SHP77 (cell line): ENCODE measurements around the gene EIF5.

Experiments
- DNase-seq, 2 experiments: peaks; one replicate each; lab custom pipeline; 2025; lab: John Stamatoyannopoulos, UW

The EIF5 gene

DNA sequence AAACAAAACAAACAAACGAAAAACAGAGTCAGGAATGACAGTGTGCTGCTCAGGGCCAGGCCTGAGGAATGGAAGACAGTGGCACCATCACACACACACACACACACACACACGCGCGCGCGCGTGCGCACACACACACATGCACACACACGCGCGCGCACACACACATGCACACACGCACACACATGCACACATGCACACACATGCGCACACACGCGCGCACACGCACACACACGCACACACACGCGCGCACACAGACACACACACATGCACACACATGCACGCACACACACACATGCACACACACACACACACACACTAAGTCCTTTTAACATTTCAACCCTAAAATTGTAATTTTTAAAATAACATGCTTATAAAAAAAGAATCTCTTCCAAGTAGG is 38.0 kb downstream of the EIF5 start:
- no peak for DNase-seq

- DNase-seq = no peak
Observed at GRCh38 chr14:103372552-103373304, 38.7 kb downstream of the EIF5 start.

DNA sequence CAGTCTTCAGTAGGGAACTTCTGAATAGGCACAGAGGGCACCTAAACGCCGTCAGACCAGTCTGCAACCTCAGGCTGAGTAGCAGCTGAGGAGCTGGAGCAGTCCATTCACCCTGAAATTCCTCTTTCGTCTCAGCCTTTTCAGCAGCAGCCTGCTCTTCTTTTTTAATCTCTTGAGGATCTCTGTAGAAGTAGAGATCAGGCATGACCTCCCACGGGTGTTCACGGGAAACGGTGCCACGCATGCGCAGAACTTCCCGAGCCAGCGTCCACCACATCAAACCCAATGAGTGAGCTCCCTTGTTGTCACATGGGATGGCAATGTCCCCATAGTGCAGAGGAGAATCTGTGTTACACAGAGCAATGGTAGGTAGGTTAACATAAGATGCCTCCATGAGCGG is 40.1 kb downstream of the EIF5 start:
- DNase-seq = no peak

- no peak for DNase-seq
Observed at GRCh38 chr14:103377522-103378037, 43.5 kb downstream of the EIF5 start.

DNA sequence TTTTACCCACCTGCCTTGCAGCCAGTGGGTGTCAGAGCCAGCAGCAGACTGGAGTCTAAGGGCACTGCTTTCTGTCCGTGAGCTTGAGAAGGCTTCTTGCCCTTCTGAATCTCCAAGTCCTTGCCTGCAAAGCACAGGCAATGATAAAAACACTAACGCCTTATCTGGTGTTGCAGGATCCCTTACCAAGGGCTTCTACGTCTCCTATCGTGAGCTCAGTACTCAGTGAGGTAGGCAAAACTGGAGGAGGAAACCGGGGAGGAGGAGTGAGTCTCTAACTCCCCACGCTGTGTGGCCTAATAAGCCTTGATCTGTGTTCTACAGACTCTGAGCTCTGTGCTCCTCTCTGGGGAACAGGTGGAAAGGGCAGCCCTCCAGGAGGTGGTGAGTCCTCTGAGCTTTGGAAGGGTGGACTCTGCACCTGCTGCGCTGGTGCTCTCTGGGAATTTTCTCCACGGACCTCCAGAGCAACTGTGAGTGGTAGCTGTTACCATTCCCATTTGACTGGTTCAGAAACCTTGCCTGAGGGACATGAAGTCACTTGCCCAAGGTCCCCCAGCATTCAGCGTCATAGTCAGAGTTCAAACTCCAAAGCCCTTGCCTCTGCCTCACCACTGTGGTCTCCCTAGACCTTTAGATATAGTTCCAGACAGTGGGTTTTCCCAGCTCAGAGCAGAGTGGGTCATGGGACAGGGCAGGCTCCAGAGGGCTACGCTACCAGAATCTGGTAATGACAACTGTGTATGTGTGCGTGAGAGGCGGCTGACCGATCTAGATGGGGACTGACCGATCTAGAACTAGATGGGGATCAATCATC is 44.2 kb downstream of the EIF5 start:
- DNase-seq = no peak

DNA sequence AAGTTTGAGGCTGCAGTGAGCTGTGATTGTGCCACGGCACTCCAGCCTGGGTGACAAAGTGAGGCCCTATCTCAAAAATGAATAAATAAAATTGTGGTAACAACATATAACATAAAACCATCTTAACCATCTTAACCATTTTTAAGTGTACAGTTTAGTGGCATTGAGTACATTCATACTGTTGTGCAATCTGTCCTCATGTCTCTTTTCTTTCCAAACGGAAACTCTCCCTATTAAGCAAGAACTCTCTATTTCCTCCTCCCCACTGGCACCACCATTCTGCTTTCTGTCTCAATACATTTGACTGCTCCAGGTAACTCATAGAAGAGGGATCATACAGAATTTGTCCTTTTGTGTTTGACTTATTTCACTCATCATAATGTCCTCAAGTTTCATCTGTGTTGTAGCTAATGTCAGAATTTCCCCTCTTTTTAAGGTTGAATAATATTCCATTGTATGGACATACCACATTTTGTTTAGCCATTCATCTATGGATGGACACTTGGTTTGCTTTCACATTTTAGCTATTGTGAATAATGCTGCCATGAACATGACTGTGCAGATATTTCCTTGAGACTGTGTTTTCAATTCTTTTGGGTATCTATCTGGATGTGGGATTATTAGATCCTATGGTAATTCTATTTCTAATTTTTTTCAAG is 46.8 kb downstream of the EIF5 start:
- no peak for DNase-seq

DNA sequence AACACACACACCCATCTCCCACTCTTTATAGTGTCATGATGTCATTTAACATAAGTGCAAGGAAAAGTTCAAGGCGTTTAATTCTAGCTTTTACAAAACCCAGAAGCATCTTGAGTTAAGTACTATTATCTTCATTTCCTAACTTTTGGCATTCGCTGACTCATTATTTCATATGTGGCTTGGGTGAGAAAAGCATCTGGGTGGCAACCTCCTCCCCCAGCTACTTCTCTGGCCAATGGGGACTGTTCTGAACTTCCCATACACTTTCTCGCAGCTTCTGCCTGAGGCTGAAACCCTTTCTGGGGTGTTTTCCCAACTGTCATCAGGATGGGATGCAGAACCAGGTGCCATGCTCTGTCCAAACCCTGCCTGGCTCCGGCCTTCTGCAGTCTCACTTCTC is 48.3 kb downstream of the EIF5 start:
- DNase-seq = no peak

GRCh38 chr14:103384450-103385151 is 50.6 kb downstream of the EIF5 start:
- no peak for DNase-seq

GRCh38 chr14:103385152-103385928 is 51.3 kb downstream of the EIF5 start, which contains the start of gene MARK3:
MARK3 (plus strand) TSS chr14:103385415; CDS start chr14:103386030, 615 bp downstream.
- peak; percentile 92 to 96 for DNase-seq

DNA sequence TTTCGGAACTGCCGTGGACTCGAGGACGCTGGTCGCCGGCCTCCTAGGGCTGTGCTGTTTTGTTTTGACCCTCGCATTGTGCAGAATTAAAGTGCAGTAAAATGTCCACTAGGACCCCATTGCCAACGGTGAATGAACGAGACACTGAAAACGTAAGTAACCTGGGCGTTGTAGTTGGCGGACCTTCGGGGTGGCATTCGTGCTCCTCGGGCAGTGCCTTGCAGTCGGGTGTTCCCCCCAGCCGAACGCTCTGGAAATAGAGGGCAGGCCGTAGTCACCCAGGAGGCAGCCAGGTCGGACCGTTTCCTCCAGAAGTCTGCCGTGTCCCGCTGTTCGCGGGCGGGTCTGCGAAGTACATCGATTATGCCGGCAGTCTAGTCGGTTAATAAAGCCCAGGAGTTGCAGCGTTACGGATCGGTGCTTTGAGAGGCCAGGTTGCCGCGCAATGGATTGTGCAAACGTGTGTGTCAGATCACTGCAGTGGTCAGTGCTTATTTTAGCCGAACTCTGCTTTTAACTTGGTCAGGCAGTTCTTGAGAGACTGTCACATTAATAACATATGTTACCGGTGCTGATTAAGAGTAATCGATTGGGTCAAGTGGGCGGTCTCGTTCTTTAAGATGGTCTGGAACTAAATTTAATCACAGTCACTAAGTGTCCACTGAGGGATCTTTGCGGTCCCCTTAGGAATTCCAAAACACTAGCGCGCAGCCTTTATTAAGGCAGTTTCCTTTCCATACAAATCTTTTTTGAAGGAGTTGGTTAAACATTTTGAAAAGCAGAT is 52.1 kb downstream of the EIF5 start:
- DNase-seq = peak in 1 of 2 experiments; percentile 10

DNA sequence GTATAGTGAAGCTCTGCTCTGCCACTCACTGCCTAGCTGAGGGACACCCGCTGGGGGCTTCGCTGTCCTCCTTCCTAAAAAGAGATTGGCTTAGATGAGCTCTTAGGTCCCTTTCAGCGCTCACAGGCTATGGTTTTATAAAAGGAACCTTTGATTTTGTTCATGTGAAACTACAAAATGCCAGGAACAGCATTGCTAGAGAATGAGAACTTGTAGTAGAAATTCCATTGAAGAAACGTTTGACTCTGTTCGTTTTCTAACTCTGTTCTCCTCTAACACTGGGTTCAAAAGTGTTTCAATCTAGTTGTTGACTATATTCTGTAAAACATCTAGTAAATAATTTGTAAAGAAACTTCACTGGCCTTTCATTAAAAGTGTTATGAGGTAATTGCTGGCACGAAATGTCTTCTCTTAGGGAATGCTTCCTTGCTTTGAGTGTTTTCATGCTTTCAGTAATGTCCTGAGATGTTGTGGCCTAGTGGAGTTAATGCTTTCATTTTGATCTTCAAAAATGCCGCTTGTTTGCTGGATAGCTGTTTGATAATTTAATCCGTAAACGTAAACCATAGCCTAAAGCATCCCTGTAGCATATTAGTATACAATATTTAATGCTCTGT is 52.8 kb downstream of the EIF5 start:
- DNase-seq = no peak

DNA sequence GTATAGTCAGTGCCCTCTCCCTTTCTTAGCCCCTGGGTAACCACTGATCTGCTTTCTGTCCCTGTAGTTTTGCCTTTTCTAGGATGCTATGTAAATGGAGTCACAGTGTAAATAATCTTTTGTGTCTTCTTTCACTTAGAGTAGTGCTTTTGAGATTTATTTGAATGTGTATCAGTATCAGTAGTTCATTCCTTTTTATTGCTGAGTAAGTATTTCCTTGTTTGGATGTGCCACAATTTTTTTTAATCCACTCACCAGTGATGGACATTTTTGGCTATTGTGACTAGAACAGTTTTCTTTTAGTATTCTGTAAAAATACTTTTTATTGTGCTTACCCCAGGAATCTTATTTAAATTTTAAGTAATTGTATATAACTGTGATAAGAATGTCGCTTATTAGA is 54.6 kb downstream of the EIF5 start:
- no peak for DNase-seq

GRCh38 chr14:103390605-103391004 is 56.6 kb downstream of the EIF5 start:
- DNase-seq = no peak

DNA sequence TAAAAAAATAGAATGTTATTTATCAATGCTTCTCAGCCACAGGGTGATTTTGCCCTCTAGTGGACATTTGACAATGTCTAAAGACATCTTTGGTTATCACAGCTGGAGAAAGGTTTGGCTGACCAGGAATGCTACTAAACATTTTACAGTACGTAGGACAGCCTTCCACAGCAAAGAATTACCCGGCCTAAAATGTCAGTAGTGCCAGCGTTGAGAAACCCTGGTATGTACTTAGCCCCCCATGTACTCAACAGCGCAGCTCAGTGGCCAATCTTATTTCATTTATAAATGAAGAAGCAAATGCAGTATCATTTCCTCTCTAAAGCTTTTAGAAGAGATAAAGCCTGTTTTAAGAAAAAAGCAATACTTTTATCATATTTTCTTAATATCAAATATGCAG is 57.0 kb downstream of the EIF5 start:
- DNase-seq = peak in 1 of 2 experiments; percentile 33

GRCh38 chr14:103392106-103392505 is 58.1 kb downstream of the EIF5 start:
- DNase-seq = no peak

- no peak for DNase-seq
Observed at GRCh38 chr14:103392572-103392971, 58.5 kb downstream of the EIF5 start.

DNA sequence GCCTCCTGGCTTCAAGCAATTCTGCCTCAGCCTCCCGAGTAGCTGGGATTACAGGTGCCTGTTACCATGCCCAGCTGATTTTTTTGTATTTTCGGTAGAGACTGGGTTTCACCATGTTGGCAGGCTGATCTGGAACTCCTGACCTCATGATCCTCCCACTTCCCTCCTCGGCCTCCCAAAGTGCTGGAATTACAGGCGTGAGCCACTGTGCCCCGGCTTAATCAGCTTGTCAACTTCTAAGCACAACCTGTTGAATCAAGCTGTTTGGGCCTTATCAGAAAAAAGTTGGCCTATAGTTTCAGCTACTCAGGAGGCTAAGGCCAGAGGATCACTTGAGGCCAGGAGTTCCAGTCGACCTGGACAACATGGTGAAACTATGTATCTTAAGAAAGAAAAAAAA is 59.0 kb downstream of the EIF5 start:
- no peak for DNase-seq

DNA sequence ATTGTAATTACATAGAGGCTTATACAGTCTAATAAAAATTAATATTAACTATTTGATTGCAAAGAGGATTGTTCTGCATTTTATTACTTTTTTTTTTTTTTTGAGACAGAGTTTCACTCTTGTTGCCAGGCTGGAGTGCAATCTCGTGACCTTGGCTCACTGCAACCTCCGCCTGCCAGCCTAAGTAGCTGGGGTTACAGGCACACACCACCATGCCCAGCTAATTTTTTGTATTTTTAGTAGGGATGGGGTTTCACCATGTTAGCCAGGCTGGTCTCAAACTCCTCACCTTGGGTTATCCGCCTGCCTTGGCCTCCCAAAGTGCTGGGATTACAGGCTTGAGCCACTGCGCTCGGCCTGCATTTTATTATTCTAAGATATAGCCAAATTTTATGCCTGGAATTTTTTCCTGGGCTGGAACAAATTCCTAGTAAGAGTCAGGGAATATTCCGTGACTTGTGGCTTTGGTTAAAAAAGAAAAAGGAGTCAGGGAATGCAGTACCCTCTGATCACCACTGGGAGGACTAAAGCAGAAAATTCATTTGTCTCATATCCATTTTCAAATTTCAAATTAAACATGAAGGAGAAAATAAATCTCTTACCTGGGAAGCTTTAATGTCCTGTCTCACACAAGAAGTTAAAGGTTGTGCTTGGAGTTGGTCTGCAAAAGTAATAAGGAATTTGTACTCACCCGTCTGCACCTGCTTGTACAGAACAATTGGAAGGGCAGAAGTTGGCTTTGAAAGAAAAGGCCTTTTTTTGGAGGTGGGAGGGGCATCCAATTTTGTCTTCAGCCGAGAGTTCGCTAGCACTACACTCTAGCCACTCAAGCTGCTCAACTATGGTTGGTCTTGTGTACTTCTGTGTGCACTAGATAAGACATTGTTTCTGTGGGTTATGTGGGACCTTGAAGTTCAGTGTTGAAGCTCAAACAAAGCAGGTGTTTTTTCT is 59.9 kb downstream of the EIF5 start:
- DNase-seq = peak; percentile 4 to 19
